Activated CD4-positive, alpha-beta T cell treated with anti-CD3 and anti-CD28 coated beads, Interleukin-2, amount 50 U/mL, for 1 hour (primary cell): ENCODE results near the gene TMEM42.

Experiments used
- DNase-seq: peaks from one replicate; pipeline ENCODE4 v3.0.0-alpha.2; 2020

The TMEM42 gene

DNA sequence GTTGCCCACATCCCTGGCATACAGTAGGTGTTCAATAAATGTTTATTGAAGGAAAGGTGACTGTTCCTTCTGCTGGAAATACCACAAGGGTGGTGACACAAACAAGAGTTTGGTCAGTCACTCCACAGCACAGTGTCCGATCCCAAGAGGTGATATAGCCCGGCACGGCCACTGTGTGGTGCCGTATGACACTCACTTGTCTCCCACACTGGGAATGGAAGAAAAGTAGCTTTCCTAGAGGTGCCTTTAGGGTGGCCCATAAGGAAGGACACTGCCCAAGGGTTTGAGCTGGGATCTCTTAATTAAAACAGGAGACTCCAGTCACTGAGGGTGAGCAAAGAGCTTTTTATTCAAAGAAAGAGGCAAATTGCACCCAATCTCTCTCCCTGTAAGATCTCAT, 53.2 kb downstream of the TMEM42 start:
- DNase-seq = no peak
